Suprapubic skin (tissue), 4 donors: ENCODE measurements around the gene APCS. TPM values are rescaled to one million over a fixed set of nuclear protein-coding genes. Genes with fewer than 3 reads are reported as not detected.

Source experiments
- DNase-seq, 2 donors: peaks; one replicate each; pipeline ENCODE4 v3.0.0-alpha.2; 2019; ENCODE audit warnings: low spot score in 2 of 2
- H3K27ac ChIP-seq: fragments of 200-600 bp; sonication (generic); one replicate; pipeline ENCODE4 v1.5.1; 2019
- H3K27me3 ChIP-seq: fragments of 200-600 bp; sonication (generic); one replicate; pipeline ENCODE4 v1.5.1; 2019
- H3K36me3 ChIP-seq: fragments of 200-600 bp; sonication (generic); one replicate; pipeline ENCODE4 v1.5.1; 2019
- H3K4me1 ChIP-seq: fragments of 200-600 bp; sonication (generic); one replicate; pipeline ENCODE4 v1.5.1; 2019
- H3K4me3 ChIP-seq: fragments of 200-600 bp; sonication (generic); one replicate; pipeline ENCODE4 v1.5.1; 2019; ENCODE audit warnings: mild to moderate bottlenecking
- H3K9me3 ChIP-seq: fragments of 200-600 bp; sonication (generic); one replicate; pipeline ENCODE4 v1.5.1; 2019
- EP300 ChIP-seq: sonication (generic); formaldehyde crosslinking; IDR thresholded peaks from one replicate; pipeline ENCODE4 v1.6.1; 2017; ENCODE audit warnings: antibody characterized with exemption
- POLR2A ChIP-seq, 2 donors: fragments of 450-650 bp; IDR thresholded peaks; one replicate each; pipeline ENCODE4 v1.6.1; 2017; ENCODE audit warnings: antibody characterized with exemption in 2 of 2, mild to moderate bottlenecking in 2 of 2, moderate library complexity in 2 of 2
- POLR2AphosphoS5 ChIP-seq, 3 donors: sonication (generic); formaldehyde crosslinking; IDR thresholded peaks; one replicate each; pipeline ENCODE4 v1.6.1; 2017; ENCODE audit warnings: antibody characterized with exemption in 3 of 3
- WGBS: methylation state at CpG from one replicate; pipeline ENCODE4 v1.1.5; 2018; 5-methylcytosine and 5-hydroxymethylcytosine counted together
- total RNA-seq, 4 donors: library from RNA; depleted of rRNA; stranded (reverse); fragments of >200 nt; gene quantifications; one replicate each; pipeline ENCODE4 v1.1.0, GENCODE V29; 2016
- TF ChIP-seq, protein P1 (sequence below), 2 donors: fragments of 200-600 bp in 1 of 2; fragments of 450-650 bp in 1 of 2; sonication (generic) in 1 of 2; IDR thresholded peaks; one replicate each; pipeline ENCODE4 v1.5.1; 2016 to 2019; ENCODE audit warnings: antibody characterized with exemption in 2 of 2, mild to moderate bottlenecking in 1 of 2, moderate library complexity in 1 of 2

The APCS gene
- total RNA-seq, 4 donors from 2014 or later = 1.3 TPM; not detected in 3

DNA sequence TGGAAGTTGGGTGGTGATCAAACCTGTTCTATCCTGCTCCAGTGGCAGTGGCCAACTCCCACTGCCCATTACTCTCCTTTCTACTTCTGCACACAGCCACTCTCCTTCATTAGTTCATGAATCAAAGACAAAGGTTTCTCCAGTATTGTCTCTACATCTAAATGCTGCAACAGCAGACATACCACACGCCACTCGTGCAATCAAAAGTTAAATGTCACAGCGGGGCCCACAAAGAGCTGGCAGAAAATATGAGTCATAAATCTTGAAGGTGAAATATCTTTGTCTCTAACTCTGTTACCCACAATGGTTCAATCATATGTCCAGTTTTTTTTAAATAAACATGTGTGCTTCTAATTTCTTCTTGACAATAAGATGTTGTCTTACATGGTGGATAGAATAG, 13.3 kb downstream of the APCS start:
- Histone ChIP-seq H3K9me3 (no peaks in the 10 kb centered on the region), H3K36me3 (no peaks in the 10 kb centered on the region), H3K4me1 (no peaks in the 10 kb centered on the region), H3K4me3 (no peak overlapping the region), H3K27me3 (peaks cover 3% of the 10 kb centered on the region), H3K27ac (no peak overlapping the region)
- TF ChIP-seq, protein P1, sequence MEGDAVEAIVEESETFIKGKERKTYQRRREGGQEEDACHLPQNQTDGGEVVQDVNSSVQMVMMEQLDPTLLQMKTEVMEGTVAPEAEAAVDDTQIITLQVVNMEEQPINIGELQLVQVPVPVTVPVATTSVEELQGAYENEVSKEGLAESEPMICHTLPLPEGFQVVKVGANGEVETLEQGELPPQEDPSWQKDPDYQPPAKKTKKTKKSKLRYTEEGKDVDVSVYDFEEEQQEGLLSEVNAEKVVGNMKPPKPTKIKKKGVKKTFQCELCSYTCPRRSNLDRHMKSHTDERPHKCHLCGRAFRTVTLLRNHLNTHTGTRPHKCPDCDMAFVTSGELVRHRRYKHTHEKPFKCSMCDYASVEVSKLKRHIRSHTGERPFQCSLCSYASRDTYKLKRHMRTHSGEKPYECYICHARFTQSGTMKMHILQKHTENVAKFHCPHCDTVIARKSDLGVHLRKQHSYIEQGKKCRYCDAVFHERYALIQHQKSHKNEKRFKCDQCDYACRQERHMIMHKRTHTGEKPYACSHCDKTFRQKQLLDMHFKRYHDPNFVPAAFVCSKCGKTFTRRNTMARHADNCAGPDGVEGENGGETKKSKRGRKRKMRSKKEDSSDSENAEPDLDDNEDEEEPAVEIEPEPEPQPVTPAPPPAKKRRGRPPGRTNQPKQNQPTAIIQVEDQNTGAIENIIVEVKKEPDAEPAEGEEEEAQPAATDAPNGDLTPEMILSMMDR (IDR thresholded peaks at IDR 0.05) = no peak
- TF ChIP-seq POLR2AphosphoS5 (IDR thresholded peaks at IDR 0.05) = no peak
- TF ChIP-seq POLR2A (IDR thresholded peaks at IDR 0.05) = no peak
- no peak for TF ChIP-seq EP300
- WGBS = 73% methylated on average over 3 of the region's 3 CpGs
- DNase-seq = no peak

- no peaks in the 10 kb centered on the region for H3K9me3 ChIP-seq
- no peaks in the 10 kb centered on the region for H3K4me1 ChIP-seq
- no peak for TF ChIP-seq POLR2AphosphoS5 (IDR thresholded peaks at IDR 0.05)
- TF ChIP-seq POLR2A (IDR thresholded peaks at IDR 0.05) = no peak
- TF ChIP-seq, protein P1 (IDR thresholded peaks at IDR 0.05) = no peak
- TF ChIP-seq EP300 = no peak
- 69% methylated on average over 5 of the region's 5 CpGs for WGBS
- H3K36me3 ChIP-seq = no peaks in the 10 kb centered on the region
- H3K27ac ChIP-seq = no peak overlapping the region
- DNase-seq = no peak
- peaks cover 3% of the 10 kb centered on the region for H3K27me3 ChIP-seq
- H3K4me3 ChIP-seq = no peak overlapping the region
These were observed 14.9 kb downstream of the APCS start for GRCh38 chr1:159602501-159602999.

GRCh38 chr1:159612211-159612885, 24.7 kb downstream of the APCS start:
- Histone ChIP-seq H3K4me3 (no peak overlapping the region), H3K4me1 (no peaks in the 10 kb centered on the region), H3K27ac (no peak overlapping the region), H3K27me3 (no peaks in the 10 kb centered on the region), H3K9me3 (no peaks in the 10 kb centered on the region), H3K36me3 (no peaks in the 10 kb centered on the region)
- TF ChIP-seq EP300 = no peak
- TF ChIP-seq, protein P1 (IDR thresholded peaks at IDR 0.05) = no peak
- TF ChIP-seq POLR2A (IDR thresholded peaks at IDR 0.05) = no peak
- no peak for TF ChIP-seq POLR2AphosphoS5 (IDR thresholded peaks at IDR 0.05)
- DNase-seq = no peak
- WGBS = 80% methylated on average over 8 of the region's 8 CpGs

GRCh38 chr1:159632922-159633321, 45.3 kb downstream of the APCS start:
- Histone ChIP-seq H3K4me3 (no peak overlapping the region), H3K4me1 (no peaks in the 10 kb centered on the region), H3K27ac (no peak overlapping the region), H3K9me3 (no peaks in the 10 kb centered on the region), H3K36me3 (no peaks in the 10 kb centered on the region), H3K27me3 (no peaks in the 10 kb centered on the region)
- TF ChIP-seq POLR2AphosphoS5 (IDR thresholded peaks at IDR 0.05) = no peak
- no peak for TF ChIP-seq EP300
- DNase-seq = no peak

Other genes with a start within 250 kb of the APCS start
- gene OR10J4, start 155.6 kb upstream of the APCS start, total RNA-seq = not detected
- not detected for gene OR10J1, start 148.1 kb upstream of the APCS start, total RNA-seq
- gene OR10J5, start 51.8 kb upstream of the APCS start, total RNA-seq = not detected
- 10 to 100 TPM in 1 of 4 donors, not detected in 3; 13.2 TPM for gene CRP, start 126.8 kb downstream of the APCS start, total RNA-seq
- 10 to 100 TPM; 39.6 to 89.6 (median 75.0) TPM for gene DUSP23, start 193.1 kb downstream of the APCS start, total RNA-seq
- gene FCRL6, start 214.5 kb downstream of the APCS start, total RNA-seq = under 1 TPM in 1 of 4 donors, not detected in 3; 0.49 TPM
- 1 to 10 TPM; 2.7 to 5.5 (median 3.9) TPM for gene SLAMF8, start 239.0 kb downstream of the APCS start, total RNA-seq